HUES6 (cell line): Measurements from ENCODE around the gene PCNT.

Source experiments
- H3K27ac ChIP-seq: 2 replicates; pipeline ENCODE4 v1.7.0; 2013; ENCODE audit warnings: low read depth, mild to moderate bottlenecking, low read length, inconsistent platforms
- H3K27me3 ChIP-seq: 2 replicates; pipeline ENCODE4 v1.6.1; 2013; ENCODE audit warnings: low read length; ENCODE audit not compliant: control insufficient read depth, insufficient read depth
- H3K36me3 ChIP-seq: 2 replicates; pipeline ENCODE4 v1.6.1; 2013; ENCODE audit warnings: low read length; ENCODE audit not compliant: control insufficient read depth, insufficient read depth
- H3K4me1 ChIP-seq: 2 replicates; pipeline ENCODE4 v1.6.1; 2013; ENCODE audit warnings: low read length; ENCODE audit not compliant: control insufficient read depth, insufficient read depth
- H3K4me3 ChIP-seq: 2 replicates; pipeline ENCODE4 v1.5.1; 2013; ENCODE audit warnings: low read depth, low read length
- H3K9ac ChIP-seq: one replicate; pipeline ENCODE4 v1.6.1; 2013; ENCODE audit warnings: mild to moderate bottlenecking, low read length
- H3K9me3 ChIP-seq: 2 replicates; pipeline ENCODE4 v1.6.1; 2013; ENCODE audit warnings: low read depth, low read length; ENCODE audit not compliant: control insufficient read depth, insufficient read depth

The PCNT gene

GRCh38 chr21:46374761-46375389 is 50.9 kb downstream of the PCNT start:
- no peaks in the 10 kb centered on the region for H3K9me3 ChIP-seq
- no peaks in the 10 kb centered on the region for H3K27me3 ChIP-seq
- H3K4me3 ChIP-seq = no peak overlapping the region
- H3K36me3 ChIP-seq = peaks cover 14% of the 10 kb centered on the region
- H3K27ac ChIP-seq = no peak overlapping the region
- H3K4me1 ChIP-seq = no peaks in the 10 kb centered on the region
- no peak overlapping the region for H3K9ac ChIP-seq

- H3K36me3 ChIP-seq = peaks cover 14% of the 10 kb centered on the region
- no peak overlapping the region for H3K4me3 ChIP-seq
- no peaks in the 10 kb centered on the region for H3K9me3 ChIP-seq
- no peaks in the 10 kb centered on the region for H3K27me3 ChIP-seq
- peak overlapping the region; percentile 57; the same call in 1 of the 2 replicates for H3K27ac ChIP-seq
- no peaks in the 10 kb centered on the region for H3K4me1 ChIP-seq
- H3K9ac ChIP-seq = no peak overlapping the region
Measured at GRCh38 chr21:46375560-46376230, 51.7 kb downstream of the PCNT start.

- H3K4me1 ChIP-seq = peaks cover 3% of the 10 kb centered on the region; the same call in 1 of the 2 replicates
- H3K27ac ChIP-seq = no peak overlapping the region
- no peak overlapping the region for H3K9ac ChIP-seq
- peaks cover 14% of the 10 kb centered on the region for H3K36me3 ChIP-seq
- no peak overlapping the region for H3K4me3 ChIP-seq
- H3K27me3 ChIP-seq = no peaks in the 10 kb centered on the region
- H3K9me3 ChIP-seq = no peaks in the 10 kb centered on the region
Measured at GRCh38 chr21:46376231-46376628, 52.3 kb downstream of the PCNT start.

- Histone ChIP-seq H3K4me3 (no peak overlapping the region), H3K27ac (no peak overlapping the region), H3K9me3 (no peaks in the 10 kb centered on the region), H3K4me1 (peaks cover 8% of the 10 kb centered on the region; the same call in 1 of the 2 replicates), H3K9ac (no peak overlapping the region), H3K27me3 (no peaks in the 10 kb centered on the region), H3K36me3 (peaks cover 13% of the 10 kb centered on the region)
Measured at GRCh38 chr21:46376856-46377453, 53.0 kb downstream of the PCNT start.

- peaks cover 3% of the 10 kb centered on the region; the same call in 1 of the 2 replicates for H3K9me3 ChIP-seq
- H3K27ac ChIP-seq = no peak overlapping the region
- H3K27me3 ChIP-seq = no peaks in the 10 kb centered on the region
- H3K4me1 ChIP-seq = peaks cover 8% of the 10 kb centered on the region; the same call in 1 of the 2 replicates
- no peak overlapping the region for H3K9ac ChIP-seq
- peaks cover 16% of the 10 kb centered on the region for H3K36me3 ChIP-seq
- H3K4me3 ChIP-seq = no peak overlapping the region
Measured at GRCh38 chr21:46377789-46378188, 53.8 kb downstream of the PCNT start.

- peaks cover 8% of the 10 kb centered on the region; the same call in 1 of the 2 replicates for H3K4me1 ChIP-seq
- H3K9me3 ChIP-seq = peaks cover 5% of the 10 kb centered on the region; the same call in 1 of the 2 replicates
- H3K4me3 ChIP-seq = no peak overlapping the region
- peaks cover 13% of the 10 kb centered on the region for H3K36me3 ChIP-seq
- no peak overlapping the region for H3K27ac ChIP-seq
- H3K9ac ChIP-seq = no peak overlapping the region
- no peaks in the 10 kb centered on the region for H3K27me3 ChIP-seq
Measured at GRCh38 chr21:46379105-46379504, 55.1 kb downstream of the PCNT start.

GRCh38 chr21:46379691-46380090 is 55.7 kb downstream of the PCNT start:
- H3K4me3 ChIP-seq = no peak overlapping the region
- peaks cover 8% of the 10 kb centered on the region; the same call in 1 of the 2 replicates for H3K4me1 ChIP-seq
- H3K27me3 ChIP-seq = no peaks in the 10 kb centered on the region
- peaks cover 18% of the 10 kb centered on the region for H3K36me3 ChIP-seq
- H3K9me3 ChIP-seq = peaks cover 5% of the 10 kb centered on the region; the same call in 1 of the 2 replicates
- H3K9ac ChIP-seq = no peak overlapping the region
- no peak overlapping the region for H3K27ac ChIP-seq

GRCh38 chr21:46381541-46381940 is 57.6 kb downstream of the PCNT start:
- peak overlapping the region; percentile 1; the same call in 1 of the 2 replicates for H3K27ac ChIP-seq
- H3K4me1 ChIP-seq = peaks cover 8% of the 10 kb centered on the region; the same call in 1 of the 2 replicates
- H3K27me3 ChIP-seq = no peaks in the 10 kb centered on the region
- no peak overlapping the region for H3K9ac ChIP-seq
- peaks cover 28% of the 10 kb centered on the region for H3K36me3 ChIP-seq
- no peak overlapping the region for H3K4me3 ChIP-seq
- H3K9me3 ChIP-seq = peaks cover 5% of the 10 kb centered on the region; the same call in 1 of the 2 replicates

GRCh38 chr21:46384556-46384955 is 60.6 kb downstream of the PCNT start:
- Histone ChIP-seq H3K9ac (no peak overlapping the region), H3K4me3 (no peak overlapping the region), H3K36me3 (peaks cover 42% of the 10 kb centered on the region), H3K4me1 (peaks cover 8% of the 10 kb centered on the region; the same call in 1 of the 2 replicates), H3K27me3 (no peaks in the 10 kb centered on the region), H3K27ac (no peak overlapping the region), H3K9me3 (peaks cover 5% of the 10 kb centered on the region; the same call in 1 of the 2 replicates)

- Histone ChIP-seq H3K9me3 (peaks cover 5% of the 10 kb centered on the region; the same call in 1 of the 2 replicates), H3K27me3 (no peaks in the 10 kb centered on the region), H3K4me3 (no peak overlapping the region), H3K27ac (no peak overlapping the region), H3K9ac (no peak overlapping the region), H3K36me3 (peaks cover 57% of the 10 kb centered on the region), H3K4me1 (peaks cover 7% of the 10 kb centered on the region; the same call in 1 of the 2 replicates)
Measured at GRCh38 chr21:46385846-46386733, 62.1 kb downstream of the PCNT start.
